CD4-positive, CD25-positive, alpha-beta regulatory T cell (primary cell): Measurements from ENCODE around the gene PPP4R2. TPM values are rescaled to one million over a fixed set of nuclear protein-coding genes. Genes with fewer than 3 reads are reported as not detected.
A peak's percentile ranks its signal among the peaks of the same experiment; 100 is the strongest.

ENCODE experiments used
- ATAC-seq, 2 donors: fragments of 150-1000 bp; cut with Tn5 transposase; one replicate each; pipeline ENCODE4 v1.10.0; 2021; ENCODE audit warnings: low read depth in 2 of 2, moderate number of reproducible peaks in 2 of 2, moderate library complexity in 1 of 2
- DNase-seq, 3 donors: peaks; one replicate each; pipeline versions ENCODE4 v3.0.0 to v3.0.0-alpha.2; 2012 to 2022; ENCODE audit warnings: mixed read lengths in 1 of 3
- H3K27ac ChIP-seq: one replicate; pipeline ENCODE4 v1.7.0; 2013; ENCODE audit warnings: mild to moderate bottlenecking, low read length; ENCODE audit not compliant: insufficient read depth, poor library complexity, severe bottlenecking
- H3K27me3 ChIP-seq: one replicate; pipeline ENCODE4 v1.7.0; 2013; ENCODE audit warnings: low read length; ENCODE audit not compliant: control insufficient read depth, insufficient read depth
- H3K36me3 ChIP-seq: one replicate; pipeline ENCODE4 v1.7.0; 2013; ENCODE audit warnings: mild to moderate bottlenecking, low read length, moderate library complexity; ENCODE audit not compliant: control insufficient read depth, insufficient read depth
- H3K4me1 ChIP-seq: 2 replicates; pipeline ENCODE4 v1.7.0; 2013; ENCODE audit warnings: mild to moderate bottlenecking, low read length; ENCODE audit not compliant: insufficient read depth, control insufficient read depth, poor library complexity, severe bottlenecking
- H3K4me3 ChIP-seq: one replicate; pipeline ENCODE4 v1.7.0; 2013; ENCODE audit warnings: low read depth, mild to moderate bottlenecking, low read length, moderate library complexity
- H3K9me3 ChIP-seq, 2 experiments: 1 replicate in 1 of 2; 2 replicates in 1 of 2; pipeline ENCODE4 v1.7.0; 2013; ENCODE audit warnings: low read length in 2 of 2, mild to moderate bottlenecking in 1 of 2, moderate library complexity in 1 of 2; ENCODE audit not compliant: control insufficient read depth in 2 of 2
- H3K27ac Mint-ChIP-seq, 3 donors: one replicate each; pipeline ENCODE4 v1.8.0; 2020 to 2022; ENCODE audit warnings: mild to moderate bottlenecking in 3 of 3, mixed read lengths in 3 of 3, moderate library complexity in 2 of 3
- H3K27me3 Mint-ChIP-seq: one replicate; pipeline ENCODE4 v1.8.0; 2022; ENCODE audit warnings: mild to moderate bottlenecking, mixed read lengths
- H3K36me3 Mint-ChIP-seq: one replicate; pipeline ENCODE4 v1.8.0; 2020; ENCODE audit warnings: mixed read lengths
- H3K4me1 Mint-ChIP-seq, 4 donors: one replicate each; pipeline ENCODE4 v1.8.0; 2020 to 2022; ENCODE audit warnings: mixed read lengths in 4 of 4, mild to moderate bottlenecking in 1 of 4
- H3K4me3 Mint-ChIP-seq, 4 donors: one replicate each; pipeline ENCODE4 v1.8.0; 2020 to 2022; ENCODE audit warnings: mild to moderate bottlenecking in 4 of 4, mixed read lengths in 4 of 4, moderate library complexity in 3 of 4
- H3K9me3 Mint-ChIP-seq, 7 donors: one replicate each; pipeline ENCODE4 v1.8.0; 2020 to 2022; ENCODE audit warnings: mixed read lengths in 7 of 7, mild to moderate bottlenecking in 3 of 7, moderate library complexity in 2 of 7
- polyA plus RNA-seq, 4 donors: library from polyadenylated mRNA; unstranded; fragments of 300-500 nt; fragmentation: Illumina TruSeq; gene quantifications; one replicate each; pipeline ENCODE4 v1.2.3, GENCODE V29; 2021
- total RNA-seq: library from RNA; stranded (reverse); gene quantifications from one replicate; pipeline ENCODE4 v1.2.3, GENCODE V29; 2022

PPP4R2 gene, protein sequence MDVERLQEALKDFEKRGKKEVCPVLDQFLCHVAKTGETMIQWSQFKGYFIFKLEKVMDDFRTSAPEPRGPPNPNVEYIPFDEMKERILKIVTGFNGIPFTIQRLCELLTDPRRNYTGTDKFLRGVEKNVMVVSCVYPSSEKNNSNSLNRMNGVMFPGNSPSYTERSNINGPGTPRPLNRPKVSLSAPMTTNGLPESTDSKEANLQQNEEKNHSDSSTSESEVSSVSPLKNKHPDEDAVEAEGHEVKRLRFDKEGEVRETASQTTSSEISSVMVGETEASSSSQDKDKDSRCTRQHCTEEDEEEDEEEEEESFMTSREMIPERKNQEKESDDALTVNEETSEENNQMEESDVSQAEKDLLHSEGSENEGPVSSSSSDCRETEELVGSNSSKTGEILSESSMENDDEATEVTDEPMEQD
- total RNA-seq (98.4 TPM), polyA plus RNA-seq (10 to 100 TPM; 39.1 to 65.6 (median 51.7) TPM)

DNA sequence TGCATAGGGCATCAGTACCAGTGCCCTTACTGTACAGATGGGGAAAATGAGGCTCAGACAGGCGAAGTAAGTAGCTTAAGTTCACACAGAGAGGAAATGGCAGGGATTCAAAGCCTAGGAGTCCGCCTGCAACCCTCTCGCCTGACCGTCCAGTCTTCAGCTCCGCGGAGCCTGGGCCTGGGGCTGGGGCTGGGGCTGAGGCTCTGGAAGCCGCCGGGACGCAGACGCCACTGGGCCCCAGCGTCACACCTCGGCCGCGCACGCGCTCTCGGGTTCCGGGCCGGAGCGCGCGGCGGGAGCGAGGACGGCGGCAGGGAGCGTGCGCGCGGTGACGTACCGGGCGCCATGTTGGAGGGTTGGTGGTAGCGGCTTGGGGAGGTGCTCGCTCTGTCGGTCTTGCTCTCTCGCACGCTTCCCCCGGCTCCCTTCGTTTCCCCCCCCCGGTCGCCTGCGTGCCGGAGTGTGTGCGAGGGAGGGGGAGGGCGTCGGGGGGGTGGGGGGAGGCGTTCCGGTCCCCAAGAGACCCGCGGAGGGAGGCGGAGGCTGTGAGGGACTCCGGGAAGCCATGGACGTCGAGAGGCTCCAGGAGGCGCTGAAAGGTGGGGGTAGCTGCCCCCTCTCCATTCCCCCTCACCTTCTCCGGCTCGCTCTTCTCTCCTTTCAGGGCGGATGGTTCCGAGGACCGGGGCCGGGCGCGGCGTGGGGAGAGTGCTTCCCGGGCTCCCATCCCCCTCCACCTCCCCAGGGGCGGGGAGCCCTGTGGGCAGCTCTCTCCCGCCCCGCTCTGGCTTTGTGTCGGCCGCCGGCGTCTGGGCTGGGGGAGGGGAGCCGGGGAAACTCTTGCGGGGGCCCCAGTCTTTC is at the start of gene PPP4R2:
TSS of gene PPP4R2 (plus strand) at position 339 of the 861 bp plus-strand sequence. CDS start at position 566, 227 bp downstream.
- H3K9me3 ChIP-seq, result no peaks in the 10 kb centered on the region
- Mint-ChIP-seq H3K4me1 (peaks cover 27 to 48% (median 36%) of the 10 kb centered on the region in 4 donors), H3K9me3 (peaks cover 0 to 2% (median 0%) of the 10 kb centered on the region in 7 donors), H3K36me3 (peaks cover 16% of the 10 kb centered on the region), H3K4me3 (peak within 1 kb of the TSS; percentile 89 to 99 (median 94)), H3K27ac (peak within 1 kb of the TSS; percentile 69 to 93 (median 85)), H3K27me3 (no peaks in the 10 kb centered on the region)
- ATAC-seq (peak; percentile 88 to 94), DNase-seq (peak; percentile 87 to 93 (median 93))
- no peaks in the 10 kb centered on the region for H3K27me3 ChIP-seq
- H3K4me3 ChIP-seq, result peak within 1 kb of the TSS; percentile 92
- peaks cover 20% of the 10 kb centered on the region for H3K36me3 ChIP-seq
- H3K27ac ChIP-seq, result peak within 1 kb of the TSS; percentile 95
- H3K4me1 ChIP-seq, result peaks cover 45% of the 10 kb centered on the region

DNA sequence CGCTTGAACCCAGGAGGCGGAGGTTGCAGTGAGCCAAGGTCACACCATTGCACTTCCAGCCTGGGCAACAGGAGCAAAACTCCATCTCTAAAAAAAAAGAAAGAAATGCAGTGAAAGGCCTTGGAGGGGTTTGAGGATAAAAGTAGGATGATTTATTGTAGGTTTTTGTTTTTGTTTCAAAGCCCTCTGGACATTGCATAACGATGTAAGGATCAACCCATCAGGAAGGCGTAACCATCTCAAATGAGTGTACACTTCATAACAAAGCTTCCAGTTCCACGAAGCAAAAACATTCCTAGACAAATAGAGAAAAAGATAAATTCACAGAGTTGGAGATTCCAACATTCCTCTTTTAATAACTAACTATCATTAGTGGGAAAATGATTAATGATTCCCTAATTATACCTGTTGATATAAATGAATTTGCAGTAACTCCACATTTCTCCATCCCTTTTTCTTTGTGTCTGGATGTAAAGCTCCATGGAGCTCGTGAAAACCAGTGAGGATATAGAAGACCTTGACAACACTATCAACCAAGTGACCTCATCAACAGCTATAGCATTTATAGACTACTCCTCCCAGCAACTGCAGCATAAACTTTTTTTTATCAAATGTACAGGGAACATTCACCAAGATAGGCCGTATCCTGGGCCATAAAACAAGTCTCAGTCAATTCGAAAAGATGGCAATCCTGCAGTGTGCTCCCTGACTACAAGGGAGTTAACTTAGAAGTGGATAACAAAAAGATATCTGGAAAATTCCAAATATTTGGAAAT is 48.7 kb upstream of the PPP4R2 start:
- Mint-ChIP-seq H3K9me3 (no peaks in the 10 kb centered on the region), H3K36me3 (no peaks in the 10 kb centered on the region), H3K27me3 (peaks cover 4% of the 10 kb centered on the region), H3K4me1 (peaks cover 0 to 18% (median 15%) of the 10 kb centered on the region in 4 donors), H3K27ac (no peak overlapping the region), H3K4me3 (no peak overlapping the region)
- no peaks in the 10 kb centered on the region for H3K4me1 ChIP-seq
- ATAC-seq (no peak), DNase-seq (no peak)
- H3K27ac ChIP-seq, result no peak overlapping the region
- H3K27me3 ChIP-seq, result no peaks in the 10 kb centered on the region
- H3K4me3 ChIP-seq, result no peak overlapping the region
- no peaks in the 10 kb centered on the region for H3K9me3 ChIP-seq
- no peaks in the 10 kb centered on the region for H3K36me3 ChIP-seq

DNA sequence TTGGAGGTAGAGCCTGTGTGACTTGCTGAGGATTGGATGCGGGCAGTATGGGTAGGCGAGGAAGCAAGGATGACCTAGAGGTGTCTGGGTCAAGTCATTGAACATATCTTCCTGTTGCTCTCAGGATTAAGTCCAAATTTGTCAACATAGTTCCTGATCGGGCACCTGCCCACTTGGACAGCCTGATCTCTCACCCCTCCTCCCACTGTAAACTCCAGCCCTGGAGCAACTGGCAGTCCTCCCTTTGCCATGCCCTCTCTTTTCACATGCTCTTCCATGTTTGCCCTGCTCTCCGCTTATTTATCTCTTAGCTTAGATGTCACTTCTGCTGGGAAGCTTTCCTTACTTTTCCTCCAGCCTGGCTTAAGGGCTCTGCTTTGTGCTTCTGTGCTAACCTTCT is 47.6 kb upstream of the PPP4R2 start:
- Mint-ChIP-seq H3K27me3 (peaks cover 4% of the 10 kb centered on the region), H3K4me1 (peaks cover 0 to 18% (median 15%) of the 10 kb centered on the region in 4 donors), H3K36me3 (no peaks in the 10 kb centered on the region), H3K27ac (no peak overlapping the region), H3K9me3 (no peaks in the 10 kb centered on the region), H3K4me3 (no peak overlapping the region)
- no peaks in the 10 kb centered on the region for H3K36me3 ChIP-seq
- no peak overlapping the region for H3K4me3 ChIP-seq
- no peaks in the 10 kb centered on the region for H3K27me3 ChIP-seq
- ATAC-seq, result no peak
- no peak overlapping the region for H3K27ac ChIP-seq
- H3K9me3 ChIP-seq, result no peaks in the 10 kb centered on the region
- DNase-seq, result no peak
- H3K4me1 ChIP-seq, result no peaks in the 10 kb centered on the region

DNA sequence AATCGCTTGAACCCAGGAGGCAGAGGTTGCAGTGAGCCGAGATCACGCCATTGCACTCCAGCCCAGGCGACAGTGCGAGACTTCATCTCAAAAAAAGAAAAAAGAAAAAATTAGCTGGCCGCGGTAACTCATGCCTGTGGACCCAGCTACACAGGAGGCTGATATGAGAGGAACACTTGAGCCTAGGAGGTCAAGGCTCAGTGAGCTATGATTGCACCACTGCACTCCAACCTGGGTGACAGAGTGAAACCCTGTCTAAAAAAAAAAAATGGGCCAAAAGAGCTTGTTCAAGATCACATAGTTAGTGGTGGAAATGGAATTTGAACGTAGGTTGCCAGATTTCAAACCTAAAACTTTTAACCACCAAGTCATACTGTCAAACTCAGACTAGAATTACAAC is 46.2 kb upstream of the PPP4R2 start:
- H3K27ac ChIP-seq, result no peak overlapping the region
- no peaks in the 10 kb centered on the region for H3K4me1 ChIP-seq
- Mint-ChIP-seq H3K36me3 (no peaks in the 10 kb centered on the region), H3K4me1 (peaks cover 0 to 18% (median 13%) of the 10 kb centered on the region in 4 donors), H3K4me3 (no peak overlapping the region), H3K27me3 (peaks cover 4% of the 10 kb centered on the region), H3K9me3 (no peaks in the 10 kb centered on the region), H3K27ac (peak overlapping the region in 2 of 3 donors; percentile 41 to 52)
- H3K36me3 ChIP-seq, result no peaks in the 10 kb centered on the region
- no peak overlapping the region for H3K4me3 ChIP-seq
- no peaks in the 10 kb centered on the region for H3K27me3 ChIP-seq
- ATAC-seq (no peak), DNase-seq (no peak)
- no peaks in the 10 kb centered on the region for H3K9me3 ChIP-seq

DNA sequence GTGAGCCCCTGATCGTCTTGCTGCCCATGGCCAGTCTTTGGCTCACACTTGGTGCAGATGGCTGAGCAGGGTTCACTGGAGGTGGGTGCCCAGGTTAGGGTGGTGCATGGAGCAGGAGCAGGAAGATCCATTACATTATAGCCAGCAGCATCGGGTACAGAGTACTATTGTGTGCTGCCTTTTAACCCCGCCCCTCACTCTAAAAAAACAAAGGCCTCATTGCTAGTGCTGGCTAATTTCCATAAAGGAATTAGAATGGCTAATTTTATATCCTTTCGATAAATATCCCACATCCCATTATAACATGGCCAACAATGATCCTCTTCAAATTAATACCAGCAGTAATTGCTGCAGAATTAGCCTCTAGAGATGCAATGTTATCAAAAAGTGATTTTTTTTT is 45.8 kb upstream of the PPP4R2 start:
- ATAC-seq (no peak), DNase-seq (no peak)
- H3K4me1 ChIP-seq, result no peaks in the 10 kb centered on the region
- Mint-ChIP-seq H3K4me1 (peaks cover 0 to 18% (median 13%) of the 10 kb centered on the region in 4 donors), H3K9me3 (no peaks in the 10 kb centered on the region), H3K4me3 (no peak overlapping the region), H3K27ac (peak overlapping the region in 2 of 3 donors; percentile 41 to 52), H3K36me3 (no peaks in the 10 kb centered on the region), H3K27me3 (peaks cover 4% of the 10 kb centered on the region)
- H3K36me3 ChIP-seq, result no peaks in the 10 kb centered on the region
- H3K27me3 ChIP-seq, result no peaks in the 10 kb centered on the region
- no peak overlapping the region for H3K27ac ChIP-seq
- H3K9me3 ChIP-seq, result no peaks in the 10 kb centered on the region
- H3K4me3 ChIP-seq, result peak overlapping the region; percentile 4

DNA sequence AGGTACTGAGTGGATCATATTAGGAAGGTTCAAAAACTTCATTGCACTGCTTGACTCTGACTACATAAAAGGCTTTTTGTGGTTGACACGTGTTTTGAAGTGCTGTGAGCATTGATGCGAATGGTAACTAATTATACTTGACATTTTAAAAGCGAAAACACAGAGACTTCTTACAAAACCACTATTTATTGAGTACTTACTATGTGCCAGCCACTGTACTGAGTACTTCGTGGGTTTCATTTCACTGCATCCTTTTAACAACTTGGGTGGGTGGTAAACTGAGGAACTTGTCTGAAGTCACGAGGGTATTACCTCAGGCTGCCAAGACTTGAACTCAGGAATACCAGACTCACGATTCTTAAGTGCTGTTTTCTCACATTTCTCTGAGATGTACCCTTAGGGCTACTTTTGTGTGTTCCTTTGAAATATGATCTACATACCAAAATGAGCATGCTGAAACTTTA is 45.3 kb upstream of the PPP4R2 start:
- ATAC-seq (peak in 1 of 2 donors; percentile 39), DNase-seq (peak in 2 of 3 donors; percentile 14 to 32)
- Mint-ChIP-seq H3K27me3 (peaks cover 4% of the 10 kb centered on the region), H3K4me1 (peaks cover 0 to 18% (median 13%) of the 10 kb centered on the region in 4 donors), H3K9me3 (no peaks in the 10 kb centered on the region), H3K36me3 (no peaks in the 10 kb centered on the region), H3K4me3 (no peak overlapping the region), H3K27ac (no peak overlapping the region)
- Histone ChIP-seq H3K36me3 (no peaks in the 10 kb centered on the region), H3K4me3 (peak overlapping the region; percentile 4), H3K27me3 (no peaks in the 10 kb centered on the region), H3K27ac (no peak overlapping the region), H3K4me1 (no peaks in the 10 kb centered on the region), H3K9me3 (no peaks in the 10 kb centered on the region)

DNA sequence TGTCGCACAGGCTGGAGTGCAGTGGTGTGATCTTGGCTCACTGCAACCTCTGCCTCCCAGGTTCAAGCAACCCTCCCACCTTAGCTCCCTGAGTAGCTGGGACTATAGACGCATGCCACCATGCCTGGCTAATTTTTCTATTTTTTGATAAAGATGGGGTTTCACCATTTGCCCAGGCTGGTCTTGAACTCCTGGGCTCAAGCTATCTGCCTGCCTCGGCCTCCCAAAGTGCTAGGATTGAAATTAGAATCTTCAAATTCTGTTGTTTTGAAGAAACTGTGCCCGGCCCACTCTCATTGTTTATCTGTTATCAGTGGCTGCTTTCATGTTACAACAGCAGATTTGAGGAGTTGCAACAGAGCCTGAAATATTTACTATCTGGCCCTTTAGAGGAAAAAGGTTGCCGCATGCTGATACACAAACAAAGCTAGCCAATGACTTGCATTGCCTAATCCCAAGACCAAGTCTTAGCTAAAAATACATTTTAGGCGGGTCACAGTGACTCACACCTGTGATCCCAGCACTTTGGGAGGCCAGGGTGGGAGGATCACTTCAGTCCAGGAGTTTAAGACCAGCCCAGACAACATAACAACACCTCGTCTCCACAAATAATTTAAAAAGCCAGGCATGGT is 43.2 kb upstream of the PPP4R2 start:
- no peaks in the 10 kb centered on the region for H3K36me3 ChIP-seq
- no peaks in the 10 kb centered on the region for H3K4me1 ChIP-seq
- H3K27ac Mint-ChIP-seq, result no peak overlapping the region
- H3K4me3 ChIP-seq, result no peak overlapping the region
- no peaks in the 10 kb centered on the region for H3K9me3 ChIP-seq
- H3K4me3 Mint-ChIP-seq, result no peak overlapping the region
- no peaks in the 10 kb centered on the region for H3K27me3 ChIP-seq
- H3K27me3 Mint-ChIP-seq, result peaks cover 4% of the 10 kb centered on the region
- ATAC-seq (no peak), DNase-seq (no peak)
- H3K9me3 Mint-ChIP-seq, result no peaks in the 10 kb centered on the region
- H3K27ac ChIP-seq, result no peak overlapping the region
- peaks cover 0 to 22% (median 15%) of the 10 kb centered on the region in 4 donors for H3K4me1 Mint-ChIP-seq
- H3K36me3 Mint-ChIP-seq, result no peaks in the 10 kb centered on the region
